GM12892 (cell line): ENCODE results near the gene NPAS3.

Source experiments
- POLR2A ChIP-seq: IDR thresholded peaks from 2 replicates; pipeline ENCODE4 v1.6.1; 2011; ENCODE audit warnings: low read depth, low read length, control low read depth
- POLR2AphosphoS5 ChIP-seq: IDR thresholded peaks from 2 replicates; pipeline ENCODE4 v1.6.1; 2011; ENCODE audit warnings: low read depth, low read length, control low read depth

DNA sequence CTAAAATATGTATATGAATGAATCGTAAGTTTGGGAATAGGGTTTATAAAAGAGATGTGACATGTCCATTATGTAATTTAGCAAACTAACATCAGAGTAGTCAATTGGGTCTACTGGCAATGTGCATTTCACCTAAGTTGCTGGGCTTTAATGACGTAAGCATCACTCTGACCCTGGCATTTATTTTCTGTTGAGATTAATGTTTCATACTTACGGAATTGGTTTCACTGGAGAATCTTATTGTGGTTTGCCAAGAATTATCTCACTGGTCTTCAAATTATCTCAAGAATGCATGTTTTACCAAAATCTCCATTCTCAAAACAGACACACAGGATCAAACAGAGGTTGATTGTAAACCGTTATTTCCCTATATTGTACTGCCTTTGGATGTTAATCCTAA lies 437.1 kb downstream of the NPAS3 start:
- TF ChIP-seq POLR2A (no peak), POLR2AphosphoS5 (no peak)
